ENCODE measurements around the gene GALNT14.

DNA sequence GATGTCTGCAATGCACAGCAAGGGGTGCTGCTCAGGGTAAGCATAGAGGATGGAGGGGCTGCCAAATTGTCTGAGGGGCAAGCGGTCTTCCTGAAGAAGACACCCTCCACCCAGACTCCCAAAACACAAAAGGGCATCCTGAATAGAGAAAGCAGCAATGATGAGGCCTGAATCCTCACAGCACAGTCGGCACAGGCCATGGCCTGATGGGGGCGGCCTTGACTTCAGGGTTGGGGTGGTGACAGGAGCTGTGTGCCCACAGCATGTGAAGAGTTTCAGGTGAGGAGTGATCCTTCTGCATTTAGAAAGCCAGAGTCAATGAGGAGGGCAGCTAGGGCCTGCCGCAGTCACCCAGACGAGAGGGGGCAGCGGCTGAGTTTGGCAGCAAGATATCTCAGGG lies 159.4 kb downstream of the GALNT14 start:
- no peak for TF ChIP-seq TCF12 (IDR thresholded peaks at IDR 0.05)
- TF ChIP-seq TCF12 (CRISPR knock-in tag; IDR thresholded peaks at IDR 0.05) = no peak
- TF ChIP-seq JUN (CRISPR knock-in tag; IDR thresholded peaks at IDR 0.05) = no peak
- no peak for TF ChIP-seq ZNF232 (CRISPR knock-in tag; IDR thresholded peaks at IDR 0.05; ENCODE audit: borderline replicate concordance)
- TF ChIP-seq EZH2 (conservative IDR thresholded peaks at IDR 0.05; ENCODE audit: low read depth, low read length) = no peak
- TF ChIP-seq NFE2L2 (IDR thresholded peaks at IDR 0.05; ENCODE audit: low read length) = no peak
- no peak for TF ChIP-seq POLR2AphosphoS5 (IDR thresholded peaks at IDR 0.05; ENCODE audit: low read depth, low read length)
- TF ChIP-seq NFYB (CRISPR knock-in tag; IDR thresholded peaks at IDR 0.05) = no peak
- TF ChIP-seq ARHGAP35 (CRISPR knock-in tag; IDR thresholded peaks at IDR 0.05; ENCODE audit: borderline replicate concordance) = no peak
- no peak for TF ChIP-seq POLR2A (IDR thresholded peaks at IDR 0.05; ENCODE audit: insufficient read depth in 1 of 2, low read depth in 2 of 2, low read length in 2 of 2)
- no peak for TF ChIP-seq CTCF (CRISPR knock-in tag; IDR thresholded peaks at IDR 0.05)
- no peak for TF ChIP-seq XRCC5 (optimal IDR thresholded peaks at IDR 0.05; ENCODE audit: low read length)
